ENCODE measurements around the gene CEP295NL.

- TF ChIP-seq CTCF (IDR thresholded peaks at IDR 0.05): no peak
- TF ChIP-seq POLR2A (IDR thresholded peaks at IDR 0.05): no peak
- no peak for TF ChIP-seq EP300 (IDR thresholded peaks at IDR 0.05; ENCODE audit: low read depth)
- no peak for TF ChIP-seq POLR2AphosphoS5 (IDR thresholded peaks at IDR 0.05)
Observed at GRCh38 chr17:78861229-78861628, 41.8 kb downstream of the CEP295NL start.
